SK-N-MC (cell line): ENCODE data around the gene CTBP1.

ENCODE experiments used
- EZH2 ChIP-seq: fragments of 200-600 bp; sonication (generic); IDR thresholded peaks from one replicate; pipeline ENCODE4 v1.6.1; 2017; ENCODE audit warnings: antibody characterized with exemption
- FOXP2 ChIP-seq: optimal IDR thresholded peaks from 2 replicates; pipeline ENCODE3; 2011; ENCODE audit warnings: mild to moderate bottlenecking, moderate library complexity; ENCODE audit not compliant: insufficient read depth; ENCODE audit errors: extremely low read length, control extremely low read depth
- POLR2AphosphoS5 ChIP-seq: IDR thresholded peaks from 2 replicates; pipeline ENCODE4 v1.6.1; 2012; ENCODE audit warnings: mild to moderate bottlenecking, low read depth, low read length, borderline replicate concordance

GRCh38 chr4:1294891-1295290, 46.0 kb upstream of the CTBP1 start:
- no peak for TF ChIP-seq POLR2AphosphoS5
- TF ChIP-seq EZH2 = no peak
- no peak for TF ChIP-seq FOXP2
